ENCODE measurements around the gene CNTNAP5. TPM values are rescaled to one million over a fixed set of nuclear protein-coding genes. Genes with fewer than 3 reads are reported as not detected.

Gene CNTNAP5
- total and polyA plus RNA-seq, 2 of the 13 experiments (the other 11 are each of a cell fraction or from before 2014, with no cell fraction given) = not detected

- TF ChIP-seq, protein P1, sequence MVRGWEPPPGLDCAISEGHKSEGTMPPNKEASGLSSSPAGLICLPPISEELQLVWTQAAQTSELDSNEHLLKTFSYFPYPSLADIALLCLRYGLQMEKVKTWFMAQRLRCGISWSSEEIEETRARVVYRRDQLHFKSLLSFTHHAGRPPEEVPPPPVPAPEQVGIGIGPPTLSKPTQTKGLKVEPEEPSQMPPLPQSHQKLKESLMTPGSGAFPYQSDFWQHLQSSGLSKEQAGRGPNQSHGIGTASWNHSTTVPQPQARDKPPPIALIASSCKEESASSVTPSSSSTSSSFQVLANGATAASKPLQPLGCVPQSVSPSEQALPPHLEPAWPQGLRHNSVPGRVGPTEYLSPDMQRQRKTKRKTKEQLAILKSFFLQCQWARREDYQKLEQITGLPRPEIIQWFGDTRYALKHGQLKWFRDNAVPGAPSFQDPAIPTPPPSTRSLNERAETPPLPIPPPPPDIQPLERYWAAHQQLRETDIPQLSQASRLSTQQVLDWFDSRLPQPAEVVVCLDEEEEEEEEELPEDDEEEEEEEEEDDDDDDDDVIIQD (CRISPR knock-in tag; IDR thresholded peaks at IDR 0.05; ENCODE audit: low read depth) = no peak
- no peak for TF ChIP-seq IKZF5 (CRISPR knock-in tag; IDR thresholded peaks at IDR 0.05)
- TF ChIP-seq, protein P2, sequence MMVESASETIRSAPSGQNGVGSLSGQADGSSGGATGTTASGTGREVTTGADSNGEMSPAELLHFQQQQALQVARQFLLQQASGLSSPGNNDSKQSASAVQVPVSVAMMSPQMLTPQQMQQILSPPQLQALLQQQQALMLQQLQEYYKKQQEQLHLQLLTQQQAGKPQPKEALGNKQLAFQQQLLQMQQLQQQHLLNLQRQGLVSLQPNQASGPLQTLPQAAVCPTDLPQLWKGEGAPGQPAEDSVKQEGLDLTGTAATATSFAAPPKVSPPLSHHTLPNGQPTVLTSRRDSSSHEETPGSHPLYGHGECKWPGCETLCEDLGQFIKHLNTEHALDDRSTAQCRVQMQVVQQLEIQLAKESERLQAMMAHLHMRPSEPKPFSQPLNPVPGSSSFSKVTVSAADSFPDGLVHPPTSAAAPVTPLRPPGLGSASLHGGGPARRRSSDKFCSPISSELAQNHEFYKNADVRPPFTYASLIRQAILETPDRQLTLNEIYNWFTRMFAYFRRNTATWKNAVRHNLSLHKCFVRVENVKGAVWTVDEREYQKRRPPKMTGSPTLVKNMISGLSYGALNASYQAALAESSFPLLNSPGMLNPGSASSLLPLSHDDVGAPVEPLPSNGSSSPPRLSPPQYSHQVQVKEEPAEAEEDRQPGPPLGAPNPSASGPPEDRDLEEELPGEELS (CRISPR knock-in tag; IDR thresholded peaks at IDR 0.05) = no peak
These were observed 510.7 kb downstream of the CNTNAP5 start (continued) for GRCh38 chr2:124535816-124536215.

DNA sequence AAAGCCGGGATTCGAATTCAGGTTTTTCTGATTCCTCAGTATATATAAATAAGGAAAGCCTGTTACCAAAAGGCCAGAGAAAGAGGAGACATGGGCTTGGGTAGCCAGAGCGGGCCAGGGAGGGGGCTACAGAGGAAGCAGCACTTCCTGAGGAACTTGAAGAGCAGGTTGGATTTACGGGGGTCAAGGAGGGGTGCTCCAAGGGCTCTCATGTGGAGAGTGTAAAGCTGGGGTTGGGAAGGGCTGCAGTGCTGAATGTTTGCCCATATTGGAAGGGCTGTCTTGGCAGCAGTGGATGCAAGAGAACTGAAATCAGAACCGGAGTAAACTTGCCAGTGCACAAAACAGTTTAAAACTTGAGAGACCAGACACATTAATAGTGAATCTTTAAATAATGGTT, 511.5 kb downstream of the CNTNAP5 start:
- intact Hi-C loops (cut with micrococcal nuclease; ENCODE audit: unreplicated experiment) = no loop called here
- no peak for ATAC-seq
- DNase-seq (ENCODE audit: low spot score) = no peak

More for the DNA sequence above, 511.5 kb downstream of the CNTNAP5 start:
- Histone ChIP-seq H3K27ac (ENCODE audit: extremely low read length, insufficient read depth, low read length) (no peak overlapping the region), H2AFZ (ENCODE audit: low read length) (no peak overlapping the region), H3K9me3 (ENCODE audit: low read length) (no peaks in the 10 kb centered on the region), H3K27me3 (ENCODE audit: control insufficient read depth in 1 of 2, insufficient read depth in 2 of 2, low read length in 2 of 2) (peaks cover 3 to 16% of the 10 kb centered on the region in 2 experiments; a peak in 3 of 5 replicates), H4K20me1 (ENCODE audit: insufficient read depth, low read length) (no peaks in the 10 kb centered on the region), H3K9ac (ENCODE audit: insufficient read depth, low read depth, low read length) (no peak overlapping the region), H3K4me2 (ENCODE audit: low read depth, low read length) (no peak overlapping the region), H3K4me1 (ENCODE audit: insufficient read depth, low read length) (no peaks in the 10 kb centered on the region), H3K36me3 (replicated peaks in 1 of 2; ENCODE audit: control insufficient read depth in 1 of 2, insufficient read depth in 2 of 2, low read length in 2 of 2) (no peaks in the 10 kb centered on the region), H3K4me3 (replicated peaks in 1 of 3; ENCODE audit: insufficient read depth in 1 of 3, low read depth in 2 of 3, low read length in 3 of 3) (no peak overlapping the region), H3K79me2 (ENCODE audit: insufficient read depth, low read length) (no peaks in the 10 kb centered on the region)
- CTCF ChIA-PET (ENCODE audit: low intra/inter-chr PET ratio, low total read pairs) = no interaction called here
- in situ Hi-C loops (cut with HindIII; ENCODE audit: extremely low pct_ligation_motif_present, low pct_unique_long_range_greater_than_20kb) = no loop called here
- no TSS peak for BruUV-seq (replicated peaks)
- FAIRE-seq = no peak
- POLR2A ChIA-PET = no interaction called here
- WGBS (ENCODE audit: low lambda C conversion rate) = 7% methylated on average over 5 of the region's 5 CpGs
- TF ChIP-seq ZNF839 (CRISPR knock-in tag; IDR thresholded peaks at IDR 0.05; ENCODE audit: borderline replicate concordance) (no peak), E2F2 (CRISPR knock-in tag; IDR thresholded peaks at IDR 0.05; ENCODE audit: borderline replicate concordance) (no peak), BHLHE40 (IDR thresholded peaks at IDR 0.05; ENCODE audit: low read length) (no peak), SP140L (CRISPR knock-in tag; IDR thresholded peaks at IDR 0.05; ENCODE audit: borderline replicate concordance) (no peak), RFX5 (IDR thresholded peaks at IDR 0.05; ENCODE audit: low read depth, low read length) (no peak), ARNTL (CRISPR knock-in tag; IDR thresholded peaks at IDR 0.05) (no peak), ELF3 (CRISPR knock-in tag; IDR thresholded peaks at IDR 0.05) (no peak), CTCF (CRISPR knock-in tag; IDR thresholded peaks at IDR 0.05) (no peak), NFE2 (CRISPR knock-in tag; IDR thresholded peaks at IDR 0.05) (no peak), CBFB (CRISPR knock-in tag; IDR thresholded peaks at IDR 0.05) (no peak)
- TF ChIP-seq, protein P3, sequence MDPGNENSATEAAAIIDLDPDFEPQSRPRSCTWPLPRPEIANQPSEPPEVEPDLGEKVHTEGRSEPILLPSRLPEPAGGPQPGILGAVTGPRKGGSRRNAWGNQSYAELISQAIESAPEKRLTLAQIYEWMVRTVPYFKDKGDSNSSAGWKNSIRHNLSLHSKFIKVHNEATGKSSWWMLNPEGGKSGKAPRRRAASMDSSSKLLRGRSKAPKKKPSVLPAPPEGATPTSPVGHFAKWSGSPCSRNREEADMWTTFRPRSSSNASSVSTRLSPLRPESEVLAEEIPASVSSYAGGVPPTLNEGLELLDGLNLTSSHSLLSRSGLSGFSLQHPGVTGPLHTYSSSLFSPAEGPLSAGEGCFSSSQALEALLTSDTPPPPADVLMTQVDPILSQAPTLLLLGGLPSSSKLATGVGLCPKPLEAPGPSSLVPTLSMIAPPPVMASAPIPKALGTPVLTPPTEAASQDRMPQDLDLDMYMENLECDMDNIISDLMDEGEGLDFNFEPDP (CRISPR knock-in tag; conservative IDR thresholded peaks at IDR 0.05) = no peak
